OCI-LY1 (cell line): ENCODE measurements around the gene HOTAIR.

Source experiments
- H2AFZ ChIP-seq: fragments of 200-600 bp; sonication (generic), shearing (Covaris generic); 2 replicates; pipeline ENCODE4 v1.6.0; 2014; ENCODE audit warnings: antibody characterized with exemption, mild to moderate bottlenecking, low read length
- H3F3A ChIP-seq: fragments of 200-600 bp; sonication (generic), shearing (Covaris generic); 2 replicates; pipeline ENCODE4 v1.6.0; 2014; ENCODE audit warnings: mild to moderate bottlenecking, antibody characterized with exemption, low read length, moderate library complexity; ENCODE audit not compliant: insufficient read depth
- H3K27ac ChIP-seq: fragments of 200-600 bp; sonication (generic); 2 replicates; pipeline ENCODE4 v1.5.1; 2014; ENCODE audit warnings: low read length, mixed run types, mild to moderate bottlenecking, low read depth; ENCODE audit not compliant: poor library complexity, severe bottlenecking
- H3K27me3 ChIP-seq: fragments of 200-600 bp; sonication (generic); 2 replicates; pipeline ENCODE4 v1.6.0; 2014; ENCODE audit warnings: antibody characterized with exemption, mild to moderate bottlenecking, low read length, moderate library complexity; ENCODE audit not compliant: insufficient read depth
- H3K36me3 ChIP-seq: fragments of 200-600 bp; sonication (generic); 2 replicates; pipeline ENCODE4 v1.6.1; 2014; ENCODE audit warnings: mild to moderate bottlenecking, antibody characterized with exemption, low read length, moderate library complexity, mixed read lengths; ENCODE audit not compliant: insufficient read depth
- H3K4me1 ChIP-seq: fragments of 200-600 bp; sonication (generic); 2 replicates; pipeline ENCODE4 v1.5.1; 2014; ENCODE audit warnings: mild to moderate bottlenecking, low read length, moderate library complexity; ENCODE audit not compliant: insufficient read depth, severe bottlenecking
- H3K4me2 ChIP-seq: fragments of 200-600 bp; sonication (generic), shearing (Covaris generic); 2 replicates; pipeline ENCODE4 v1.6.1; 2014; ENCODE audit warnings: low read length
- H3K4me3 ChIP-seq: fragments of 200-600 bp; sonication (generic); 2 replicates; pipeline ENCODE4 v1.5.1; 2014; ENCODE audit warnings: low read length, low read depth, mild to moderate bottlenecking, mixed read lengths; ENCODE audit not compliant: poor library complexity, severe bottlenecking
- H3K79me2 ChIP-seq: fragments of 200-600 bp; shearing (Covaris generic); 2 replicates; pipeline ENCODE4 v1.6.1; 2016; ENCODE audit warnings: mixed run types, low read length, mixed read lengths; ENCODE audit not compliant: insufficient read depth
- H3K9ac ChIP-seq: fragments of 200-600 bp; sonication (generic), shearing (Covaris generic); 2 replicates; pipeline ENCODE4 v1.6.1; 2014; ENCODE audit warnings: mild to moderate bottlenecking, low read length, mixed read lengths
- H3K9me2 ChIP-seq: fragments of 200-600 bp; sonication (generic), shearing (Covaris generic); 2 replicates; pipeline ENCODE4 v1.6.1; 2014; ENCODE audit warnings: low read depth, mild to moderate bottlenecking, low read length, mixed read lengths
- H3K9me3 ChIP-seq: fragments of 200-600 bp; shearing (Covaris generic); 2 replicates; pipeline ENCODE4 v1.6.1; 2014; ENCODE audit warnings: low read length, mixed read lengths
- H4K20me1 ChIP-seq: fragments of 200-600 bp; sonication (generic), shearing (Covaris generic); 2 replicates; pipeline ENCODE4 v1.6.0; 2016; ENCODE audit warnings: mild to moderate bottlenecking, low read length; ENCODE audit not compliant: insufficient read depth
- EZH2 ChIP-seq: fragments of 200-600 bp; sonication (generic), shearing (Covaris generic); IDR thresholded peaks from 2 replicates; pipeline ENCODE4 v1.8.0; 2017; ENCODE audit warnings: borderline replicate concordance, mixed run types, mild to moderate bottlenecking, antibody characterized with exemption, low read length, moderate library complexity, mixed read lengths
- TF ChIP-seq, protein P1 (sequence below): fragments of 200-600 bp; sonication (generic), shearing (Covaris generic); IDR thresholded peaks from 2 replicates; pipeline ENCODE4 v1.5.1; 2017; ENCODE audit warnings: mild to moderate bottlenecking, antibody characterized with exemption, low read length, moderate library complexity, mixed read lengths

HOTAIR gene

GRCh38 chr12:53981634-53982565 is 7.1 kb upstream of the HOTAIR start:
- no peaks in the 10 kb centered on the region for H3K79me2 ChIP-seq
- H3K9me2 ChIP-seq = no peaks in the 10 kb centered on the region
- H3K9me3 ChIP-seq = no peaks in the 10 kb centered on the region
- no peaks in the 10 kb centered on the region; the same call in 1 of the 2 replicates for H3K27me3 ChIP-seq
- H3K4me1 ChIP-seq = peaks cover 7% of the 10 kb centered on the region
- H3K36me3 ChIP-seq = no peaks in the 10 kb centered on the region
- no peak overlapping the region for H3K4me2 ChIP-seq
- TF ChIP-seq, protein P1, sequence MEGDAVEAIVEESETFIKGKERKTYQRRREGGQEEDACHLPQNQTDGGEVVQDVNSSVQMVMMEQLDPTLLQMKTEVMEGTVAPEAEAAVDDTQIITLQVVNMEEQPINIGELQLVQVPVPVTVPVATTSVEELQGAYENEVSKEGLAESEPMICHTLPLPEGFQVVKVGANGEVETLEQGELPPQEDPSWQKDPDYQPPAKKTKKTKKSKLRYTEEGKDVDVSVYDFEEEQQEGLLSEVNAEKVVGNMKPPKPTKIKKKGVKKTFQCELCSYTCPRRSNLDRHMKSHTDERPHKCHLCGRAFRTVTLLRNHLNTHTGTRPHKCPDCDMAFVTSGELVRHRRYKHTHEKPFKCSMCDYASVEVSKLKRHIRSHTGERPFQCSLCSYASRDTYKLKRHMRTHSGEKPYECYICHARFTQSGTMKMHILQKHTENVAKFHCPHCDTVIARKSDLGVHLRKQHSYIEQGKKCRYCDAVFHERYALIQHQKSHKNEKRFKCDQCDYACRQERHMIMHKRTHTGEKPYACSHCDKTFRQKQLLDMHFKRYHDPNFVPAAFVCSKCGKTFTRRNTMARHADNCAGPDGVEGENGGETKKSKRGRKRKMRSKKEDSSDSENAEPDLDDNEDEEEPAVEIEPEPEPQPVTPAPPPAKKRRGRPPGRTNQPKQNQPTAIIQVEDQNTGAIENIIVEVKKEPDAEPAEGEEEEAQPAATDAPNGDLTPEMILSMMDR = no peak
- TF ChIP-seq EZH2 = no peak
- no peak overlapping the region for H3K9ac ChIP-seq
- H3K4me3 ChIP-seq = no peak overlapping the region
- no peak overlapping the region for H2AFZ ChIP-seq
- no peak overlapping the region for H3K27ac ChIP-seq
- no peaks in the 10 kb centered on the region for H3F3A ChIP-seq
- H4K20me1 ChIP-seq = no peaks in the 10 kb centered on the region

DNA sequence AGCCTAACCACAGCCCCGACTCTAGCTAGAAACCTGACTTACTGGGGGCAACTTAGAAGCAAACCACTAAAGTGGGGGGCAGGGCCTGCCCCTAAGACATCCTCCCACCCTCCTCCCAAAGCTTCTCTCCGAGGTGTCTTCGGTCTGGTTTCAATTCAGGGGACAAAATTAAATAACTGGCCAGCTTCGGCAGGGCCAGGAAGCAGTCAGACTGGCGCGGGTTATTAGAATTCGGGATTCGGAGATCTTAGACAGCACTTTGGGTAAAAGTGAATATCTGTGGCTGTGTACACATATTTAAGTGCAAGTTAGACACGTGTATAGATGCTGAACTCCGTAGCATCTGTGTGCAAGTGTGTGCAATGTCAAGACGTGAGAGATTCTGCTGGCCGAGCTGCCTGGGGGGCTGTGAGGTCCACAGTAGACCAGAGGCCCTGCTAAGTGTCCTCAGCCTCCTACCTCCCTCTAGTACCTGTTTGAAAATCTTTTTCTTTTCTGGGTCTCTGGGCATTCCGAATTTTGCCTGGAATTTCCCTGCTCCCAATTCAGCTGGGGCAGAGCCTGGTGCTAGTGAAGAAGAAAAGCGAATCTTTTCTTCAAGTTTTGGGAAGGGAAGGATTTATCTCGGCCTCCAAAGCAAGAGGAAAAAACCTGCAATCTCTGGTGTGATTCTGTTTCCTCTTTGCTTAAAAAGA is 6.2 kb upstream of the HOTAIR start:
- TF ChIP-seq, protein P1 = no peak
- TF ChIP-seq EZH2 = no peak
- no peaks in the 10 kb centered on the region for H3K36me3 ChIP-seq
- no peaks in the 10 kb centered on the region for H3K9me3 ChIP-seq
- H4K20me1 ChIP-seq = no peaks in the 10 kb centered on the region
- no peak overlapping the region for H3K4me2 ChIP-seq
- no peaks in the 10 kb centered on the region for H3K79me2 ChIP-seq
- H3K27ac ChIP-seq = no peak overlapping the region
- no peak overlapping the region for H3K4me3 ChIP-seq
- no peak overlapping the region for H3K9ac ChIP-seq
- H2AFZ ChIP-seq = no peak overlapping the region
- no peaks in the 10 kb centered on the region for H3F3A ChIP-seq
- H3K27me3 ChIP-seq = no peaks in the 10 kb centered on the region; the same call in 1 of the 2 replicates
- H3K4me1 ChIP-seq = peaks cover 7% of the 10 kb centered on the region
- H3K9me2 ChIP-seq = no peaks in the 10 kb centered on the region

DNA sequence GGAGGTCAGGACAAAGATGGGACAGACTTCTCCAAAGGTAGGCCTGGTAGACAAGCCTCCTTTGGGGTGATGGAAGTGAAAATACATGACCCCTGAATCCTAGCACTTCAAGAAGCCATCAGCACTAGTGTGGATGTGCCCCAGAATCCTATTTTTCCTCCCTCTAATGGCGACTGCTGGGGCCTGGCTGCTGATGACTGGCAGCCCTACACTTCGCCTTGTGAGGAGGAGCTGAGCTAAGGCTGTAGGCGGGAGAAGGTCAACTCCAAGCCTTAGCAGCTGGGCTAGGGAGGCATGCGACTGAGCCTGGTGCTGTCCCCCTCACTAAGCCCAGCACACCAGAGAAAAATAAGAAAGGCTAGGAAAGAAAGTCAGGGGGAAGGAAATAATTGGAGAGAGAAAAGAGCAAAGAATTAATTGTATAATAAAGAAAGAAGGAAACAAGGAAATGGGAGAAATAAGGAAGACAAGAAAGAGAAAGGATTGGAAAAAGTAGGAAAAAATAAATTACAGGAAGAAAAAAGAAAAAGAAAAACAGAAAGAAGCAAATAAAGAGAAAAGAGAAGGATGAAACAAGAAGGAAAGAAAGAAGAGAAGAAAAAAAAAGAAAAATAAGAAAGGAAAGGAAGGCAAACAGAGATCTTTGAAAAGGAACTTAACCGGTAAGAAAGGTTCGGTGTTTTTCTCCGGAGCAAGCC is 5.5 kb upstream of the HOTAIR start:
- Histone ChIP-seq H3K4me1 (peaks cover 7% of the 10 kb centered on the region), H2AFZ (no peak overlapping the region), H3K79me2 (no peaks in the 10 kb centered on the region)

More for the DNA sequence above, 5.5 kb upstream of the HOTAIR start:
- Histone ChIP-seq H3K27ac (no peak overlapping the region), H3K4me3 (no peak overlapping the region), H3F3A (no peaks in the 10 kb centered on the region), H3K9me3 (no peaks in the 10 kb centered on the region), H4K20me1 (no peaks in the 10 kb centered on the region), H3K9ac (no peak overlapping the region), H3K9me2 (no peaks in the 10 kb centered on the region), H3K36me3 (no peaks in the 10 kb centered on the region), H3K4me2 (no peak overlapping the region), H3K27me3 (no peaks in the 10 kb centered on the region; the same call in 1 of the 2 replicates)
- TF ChIP-seq, protein P1 = no peak
- no peak for TF ChIP-seq EZH2
